Glutamatergic neuron (in vitro differentiated cells): Measurements from ENCODE around the gene LMO7. TPM values are rescaled to one million over a fixed set of nuclear protein-coding genes. Genes with fewer than 3 reads are reported as not detected.

Source experiments
- DNase-seq: peaks from one replicate; pipeline ENCODE4 v3.0.0; 2022
- H3K27ac Mint-ChIP-seq: one replicate; pipeline ENCODE4 v1.8.0; 2020; ENCODE audit warnings: mild to moderate bottlenecking, mixed read lengths, inconsistent platforms; ENCODE audit not compliant: unreplicated experiment
- H3K27me3 Mint-ChIP-seq: one replicate; pipeline ENCODE4 v1.8.0; 2020; ENCODE audit warnings: mild to moderate bottlenecking, moderate library complexity, mixed read lengths, inconsistent platforms; ENCODE audit not compliant: unreplicated experiment
- H3K36me3 Mint-ChIP-seq: one replicate; pipeline ENCODE4 v1.8.0; 2020; ENCODE audit warnings: mild to moderate bottlenecking, mixed read lengths, inconsistent platforms; ENCODE audit not compliant: unreplicated experiment
- H3K4me1 Mint-ChIP-seq: one replicate; pipeline ENCODE4 v1.8.0; 2020; ENCODE audit warnings: mild to moderate bottlenecking, low read depth, mixed read lengths, inconsistent platforms; ENCODE audit not compliant: unreplicated experiment
- H3K4me3 Mint-ChIP-seq: one replicate; pipeline ENCODE4 v1.8.0; 2020; ENCODE audit warnings: mild to moderate bottlenecking, mixed read lengths, inconsistent platforms; ENCODE audit not compliant: unreplicated experiment
- H3K9me3 Mint-ChIP-seq: one replicate; pipeline ENCODE4 v1.8.0; 2020; ENCODE audit warnings: mild to moderate bottlenecking, moderate library complexity, mixed read lengths, inconsistent platforms; ENCODE audit not compliant: unreplicated experiment
- CTCF ChIP-seq: fragments of 200-600 bp; sonication (generic); IDR thresholded peaks from one replicate; pipeline ENCODE4 v1.5.0; 2021; ENCODE audit not compliant: partially characterized antibody, unreplicated experiment
- total RNA-seq: library from RNA; stranded (reverse); fragmentation: NEBNext Ultra II Directional; extraction: Animal tissue kit (Norgen Biotek cat#: 25700); gene quantifications from one replicate; pipeline ENCODE4 v1.2.1, GENCODE V29; 2021; ENCODE audit not compliant: unreplicated experiment

LMO7 gene
- total RNA-seq, 1 donor from 2014 or later: 5.0 TPM

DNA sequence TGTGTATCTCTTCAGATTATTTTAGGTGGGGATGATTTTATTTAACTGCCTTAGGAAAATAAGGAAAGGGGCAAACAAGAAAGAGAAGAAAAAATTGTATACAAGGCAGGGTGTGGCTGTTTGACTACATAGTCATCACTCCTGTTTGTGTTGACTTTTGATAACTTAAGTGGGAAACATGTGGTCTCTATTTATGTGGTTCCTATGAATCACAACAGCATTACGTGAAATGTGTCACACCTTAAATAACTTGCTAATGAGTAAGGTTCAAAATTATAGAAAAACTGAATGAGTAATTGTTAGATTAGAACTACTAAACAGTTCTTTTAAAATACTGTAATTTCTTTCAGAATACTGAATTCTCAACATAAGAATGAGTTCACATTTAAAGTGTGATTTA lies 69.3 kb downstream of the LMO7 start:
- no peak for DNase-seq
- no peak overlapping the region for H3K4me3 Mint-ChIP-seq
- TF ChIP-seq CTCF: no peak
- H3K27me3 Mint-ChIP-seq: peaks cover 2% of the 10 kb centered on the region
- no peaks in the 10 kb centered on the region for H3K4me1 Mint-ChIP-seq
- no peak overlapping the region for H3K27ac Mint-ChIP-seq
- H3K9me3 Mint-ChIP-seq: peaks cover 2% of the 10 kb centered on the region
- H3K36me3 Mint-ChIP-seq: no peaks in the 10 kb centered on the region

GRCh38 chr13:75705908-75706307 lies 69.8 kb downstream of the LMO7 start:
- no peak overlapping the region for H3K27ac Mint-ChIP-seq
- H3K27me3 Mint-ChIP-seq: no peaks in the 10 kb centered on the region
- no peak for DNase-seq
- H3K9me3 Mint-ChIP-seq: peaks cover 2% of the 10 kb centered on the region
- no peaks in the 10 kb centered on the region for H3K4me1 Mint-ChIP-seq
- TF ChIP-seq CTCF: no peak
- no peaks in the 10 kb centered on the region for H3K36me3 Mint-ChIP-seq
- no peak overlapping the region for H3K4me3 Mint-ChIP-seq

DNA sequence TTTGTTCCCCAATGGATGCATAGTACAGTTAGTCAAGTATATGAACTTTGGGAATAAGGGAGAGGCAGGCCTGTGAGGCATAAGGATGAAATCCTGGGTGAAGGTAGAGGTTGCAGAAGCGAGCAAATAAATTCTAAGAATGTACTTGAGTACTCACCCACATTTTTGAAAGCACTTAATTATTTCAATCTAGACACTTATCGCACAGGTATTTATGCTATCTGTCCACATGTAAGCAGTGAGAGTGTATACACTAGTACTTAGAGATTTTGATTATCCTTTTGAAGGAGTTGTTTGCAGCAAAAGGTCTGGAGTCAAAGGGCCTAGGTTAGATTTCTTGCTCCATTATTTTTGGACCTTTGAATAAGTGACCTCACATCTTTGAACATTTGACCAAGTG lies 77.7 kb downstream of the LMO7 start:
- H3K4me1 Mint-ChIP-seq: no peaks in the 10 kb centered on the region
- H3K36me3 Mint-ChIP-seq: no peaks in the 10 kb centered on the region
- TF ChIP-seq CTCF: no peak

GRCh38 chr13:75715601-75716523 lies 79.7 kb downstream of the LMO7 start:
- no peaks in the 10 kb centered on the region for H3K9me3 Mint-ChIP-seq
- H3K36me3 Mint-ChIP-seq: no peaks in the 10 kb centered on the region
- H3K27me3 Mint-ChIP-seq: no peaks in the 10 kb centered on the region
- H3K4me1 Mint-ChIP-seq: no peaks in the 10 kb centered on the region
- DNase-seq: no peak
- TF ChIP-seq CTCF: no peak
- no peak overlapping the region for H3K27ac Mint-ChIP-seq
- no peak overlapping the region for H3K4me3 Mint-ChIP-seq

More for the DNA sequence above, 77.7 kb downstream of the LMO7 start:
- Mint-ChIP-seq H3K4me3 (no peak overlapping the region), H3K9me3 (peaks cover 2% of the 10 kb centered on the region), H3K27ac (no peak overlapping the region), H3K27me3 (no peaks in the 10 kb centered on the region)
- no peak for DNase-seq

- no peaks in the 10 kb centered on the region for H3K27me3 Mint-ChIP-seq
- H3K36me3 Mint-ChIP-seq: no peaks in the 10 kb centered on the region
- no peak overlapping the region for H3K27ac Mint-ChIP-seq
Observed at GRCh38 chr13:75717525-75717924, 81.4 kb downstream of the LMO7 start.

More at GRCh38 chr13:75717525-75717924, 81.4 kb downstream of the LMO7 start:
- DNase-seq: no peak
- no peak for TF ChIP-seq CTCF
- Mint-ChIP-seq H3K9me3 (no peaks in the 10 kb centered on the region), H3K4me1 (no peaks in the 10 kb centered on the region), H3K4me3 (no peak overlapping the region)
